ENCODE data around the gene MAF. TPM values are rescaled to one million over a fixed set of nuclear protein-coding genes. Genes with fewer than 3 reads are reported as not detected.

MAF gene
- polyA plus RNA-seq, 1 experiment, result 0.07 TPM

GRCh38 chr16:79642652-79643051, 42.1 kb upstream of the MAF start:
- Histone ChIP-seq H3K27ac (ENCODE audit: low read depth, low read length) (no peak overlapping the region), H3K4me3 (ENCODE audit: low read depth, low read length) (no peak overlapping the region), H3K9me3 (ENCODE audit: control insufficient read depth, insufficient read depth, low read length) (no peaks in the 10 kb centered on the region; the same call in none of the 2 replicates), H3K27me3 (ENCODE audit: control insufficient read depth, insufficient read depth, low read length) (no peaks in the 10 kb centered on the region)
- CTCF ChIA-PET, result no interaction called here
- POLR2A ChIA-PET, result no interaction called here
- no peak for TF ChIP-seq CTCF (IDR thresholded peaks at IDR 0.05; ENCODE audit: low read depth, low read length)
- DNase-seq (ENCODE audit: low read depth, low spot score), result no peak

GRCh38 chr16:79640513-79641360, 40.2 kb upstream of the MAF start:
- CTCF ChIA-PET, result no interaction called here

GRCh38 chr16:79639576-79640311, 39.2 kb upstream of the MAF start:
- Histone ChIP-seq H3K27me3 (ENCODE audit: control insufficient read depth, insufficient read depth, low read length) (no peaks in the 10 kb centered on the region), H3K27ac (ENCODE audit: low read depth, low read length) (no peak overlapping the region), H3K9me3 (ENCODE audit: control insufficient read depth, insufficient read depth, low read length) (no peaks in the 10 kb centered on the region; the same call in none of the 2 replicates), H3K4me3 (ENCODE audit: low read depth, low read length) (no peak overlapping the region)
- no peak for TF ChIP-seq CTCF (IDR thresholded peaks at IDR 0.05; ENCODE audit: low read depth, low read length)
- ChIA-PET CTCF (no interaction called here), POLR2A (no interaction called here)
- DNase-seq (ENCODE audit: low read depth, low spot score), result no peak

More at GRCh38 chr16:79640513-79641360, 40.2 kb upstream of the MAF start:
- Histone ChIP-seq H3K27me3 (ENCODE audit: control insufficient read depth, insufficient read depth, low read length) (no peaks in the 10 kb centered on the region), H3K27ac (ENCODE audit: low read depth, low read length) (peak overlapping the region; percentile 2), H3K4me3 (ENCODE audit: low read depth, low read length) (no peak overlapping the region), H3K9me3 (ENCODE audit: control insufficient read depth, insufficient read depth, low read length) (no peaks in the 10 kb centered on the region; the same call in none of the 2 replicates)
- no peak for DNase-seq (ENCODE audit: low read depth, low spot score)
- POLR2A ChIA-PET, result no interaction called here
- no peak for TF ChIP-seq CTCF (IDR thresholded peaks at IDR 0.05; ENCODE audit: low read depth, low read length)

DNA sequence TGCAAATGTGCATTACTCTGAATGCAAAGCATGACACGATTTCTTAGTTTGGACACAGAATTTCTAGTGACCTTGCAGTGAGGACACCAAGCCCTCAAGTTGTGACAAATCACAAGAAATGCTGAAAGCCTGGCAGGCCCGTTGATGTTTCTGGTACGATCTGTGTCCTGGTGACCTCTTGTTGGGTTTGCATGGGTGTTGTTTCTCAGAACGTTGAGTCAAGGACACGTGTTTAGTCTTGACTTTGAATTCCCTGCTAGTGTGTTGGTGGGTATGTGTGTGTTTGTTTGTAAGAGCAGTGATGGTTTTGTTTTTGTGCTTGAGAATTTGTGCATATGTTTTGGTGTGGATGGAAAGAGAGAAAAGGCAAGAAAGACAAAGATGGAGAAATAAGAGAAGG, 37.8 kb upstream of the MAF start:
- POLR2A ChIA-PET, result no interaction called here

More for the DNA sequence above, 37.8 kb upstream of the MAF start:
- no peak overlapping the region for H3K27ac ChIP-seq (ENCODE audit: low read depth, low read length)
- no peak overlapping the region for H3K4me3 ChIP-seq (ENCODE audit: low read depth, low read length)
- no peaks in the 10 kb centered on the region; the same call in none of the 2 replicates for H3K9me3 ChIP-seq (ENCODE audit: control insufficient read depth, insufficient read depth, low read length)
- no peaks in the 10 kb centered on the region for H3K27me3 ChIP-seq (ENCODE audit: control insufficient read depth, insufficient read depth, low read length)
- CTCF ChIA-PET, result interaction anchor here (0.5 kb wide), 1 partner anchor 1039 kb away, joined by 6 read pairs; no protein-coding TSS in a partner anchor
- DNase-seq (ENCODE audit: low read depth, low spot score), result no peak
- TF ChIP-seq CTCF (IDR thresholded peaks at IDR 0.05; ENCODE audit: low read depth, low read length), result no peak

Measured in AG04450 (cell line).